GM19043 (cell line): ENCODE data around the gene TM9SF3.
"Not testable (repeated sequence)": the region's sequence is repeated elsewhere in the genome, so short reads cannot be mapped to it uniquely, and the experiment has no call there.

Experiments
- ATAC-seq: cut with Tn5 transposase; IDR thresholded peaks from one replicate; pipeline ENCODE4 v1.9.1; 2021; ENCODE audit warnings: low read depth; ENCODE audit not compliant: unreplicated experiment

TM9SF3 gene

GRCh38 chr10:96606216-96606615 lies 19.4 kb upstream of the TM9SF3 start:
- no peak for ATAC-seq

- no peak for ATAC-seq
Observed at GRCh38 chr10:96600337-96600736, 13.5 kb upstream of the TM9SF3 start.

GRCh38 chr10:96598846-96599245 lies 12.0 kb upstream of the TM9SF3 start:
- ATAC-seq = no peak

GRCh38 chr10:96596422-96597407 lies 9.9 kb upstream of the TM9SF3 start:
- ATAC-seq = no peak

- no peak for ATAC-seq
Observed at GRCh38 chr10:96595741-96596140, 8.9 kb upstream of the TM9SF3 start.

- ATAC-seq = no peak
Observed at GRCh38 chr10:96591946-96592345, 5.1 kb upstream of the TM9SF3 start.

- no peak for ATAC-seq
Observed at GRCh38 chr10:96588616-96589419, 2.0 kb upstream of the TM9SF3 start.

- ATAC-seq = no peak
Observed at GRCh38 chr10:96588060-96588554, 1.3 kb upstream of the TM9SF3 start.

- no peak for ATAC-seq
Observed at GRCh38 chr10:96587264-96588059, 650 bp upstream of the TM9SF3 start.

- ATAC-seq = peak; percentile 11
Observed at GRCh38 chr10:96585736-96586418, 935 bp downstream of the TM9SF3 start.

GRCh38 chr10:96584474-96584873 lies 2.3 kb downstream of the TM9SF3 start:
- ATAC-seq = no peak

GRCh38 chr10:96584035-96584434 lies 2.8 kb downstream of the TM9SF3 start:
- ATAC-seq = no peak

GRCh38 chr10:96579133-96579532 lies 7.7 kb downstream of the TM9SF3 start:
- ATAC-seq = no peak

- no peak for ATAC-seq
Observed at GRCh38 chr10:96578633-96579032, 8.2 kb downstream of the TM9SF3 start.

- ATAC-seq = no peak
Observed at GRCh38 chr10:96578022-96578421, 8.8 kb downstream of the TM9SF3 start.

GRCh38 chr10:96577069-96577468 lies 9.7 kb downstream of the TM9SF3 start:
- ATAC-seq = no peak

- ATAC-seq = no peak
Observed at GRCh38 chr10:96576277-96576980, 10.4 kb downstream of the TM9SF3 start.

- not testable (repeated sequence) for ATAC-seq
Observed at GRCh38 chr10:96574564-96574963, 12.2 kb downstream of the TM9SF3 start.

GRCh38 chr10:96573036-96573435 lies 13.8 kb downstream of the TM9SF3 start:
- no peak for ATAC-seq
